Breast epithelium (tissue), 3 donors: ENCODE measurements around the gene MAPKAPK2.

Experiments
- POLR2A ChIP-seq: fragments of 450-650 bp; IDR thresholded peaks from one replicate; pipeline ENCODE4 v1.6.1; 2016; ENCODE audit warnings: antibody characterized with exemption, mild to moderate bottlenecking, moderate library complexity
- TF ChIP-seq, protein P1 (sequence below), 3 donors: fragments of 450-650 bp; IDR thresholded peaks; one replicate each; pipeline ENCODE4 v1.5.1; 2016 to 2017; ENCODE audit warnings: antibody characterized with exemption in 3 of 3, mild to moderate bottlenecking in 3 of 3, moderate library complexity in 3 of 3

DNA sequence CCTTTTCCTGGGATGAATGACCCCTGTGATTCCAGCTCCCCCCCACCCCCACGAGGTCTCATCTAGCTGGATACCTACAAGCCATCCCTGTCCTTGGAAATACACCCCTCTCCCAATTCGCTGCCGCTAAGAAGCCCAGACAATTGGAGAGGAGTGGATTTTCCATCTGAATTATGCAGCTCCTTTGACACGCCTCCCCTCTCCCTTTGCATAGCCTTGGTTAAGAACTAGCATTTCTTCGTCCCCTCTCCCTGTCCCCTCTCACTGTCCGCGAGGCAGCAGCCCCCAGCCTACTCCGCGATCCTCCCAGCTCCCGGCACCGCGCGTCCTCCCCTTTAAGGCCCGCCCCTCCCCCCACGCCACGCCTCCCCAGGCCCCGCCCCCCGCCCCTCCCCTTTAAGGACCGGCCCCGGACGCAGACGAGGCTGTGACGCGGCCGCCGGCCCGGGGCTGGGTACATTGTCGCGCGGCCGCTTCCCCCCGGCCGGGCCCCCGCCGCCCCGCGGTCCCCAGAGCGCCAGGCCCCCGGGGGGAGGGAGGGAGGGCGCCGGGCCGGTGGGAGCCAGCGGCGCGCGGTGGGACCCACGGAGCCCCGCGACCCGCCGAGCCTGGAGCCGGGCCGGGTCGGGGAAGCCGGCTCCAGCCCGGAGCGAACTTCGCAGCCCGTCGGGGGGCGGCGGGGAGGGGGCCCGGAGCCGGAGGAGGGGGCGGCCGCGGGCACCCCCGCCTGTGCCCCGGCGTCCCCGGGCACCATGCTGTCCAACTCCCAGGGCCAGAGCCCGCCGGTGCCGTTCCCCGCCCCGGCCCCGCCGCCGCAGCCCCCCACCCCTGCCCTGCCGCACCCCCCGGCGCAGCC, at the start of gene MAPKAPK2:
- TF ChIP-seq, protein P1, sequence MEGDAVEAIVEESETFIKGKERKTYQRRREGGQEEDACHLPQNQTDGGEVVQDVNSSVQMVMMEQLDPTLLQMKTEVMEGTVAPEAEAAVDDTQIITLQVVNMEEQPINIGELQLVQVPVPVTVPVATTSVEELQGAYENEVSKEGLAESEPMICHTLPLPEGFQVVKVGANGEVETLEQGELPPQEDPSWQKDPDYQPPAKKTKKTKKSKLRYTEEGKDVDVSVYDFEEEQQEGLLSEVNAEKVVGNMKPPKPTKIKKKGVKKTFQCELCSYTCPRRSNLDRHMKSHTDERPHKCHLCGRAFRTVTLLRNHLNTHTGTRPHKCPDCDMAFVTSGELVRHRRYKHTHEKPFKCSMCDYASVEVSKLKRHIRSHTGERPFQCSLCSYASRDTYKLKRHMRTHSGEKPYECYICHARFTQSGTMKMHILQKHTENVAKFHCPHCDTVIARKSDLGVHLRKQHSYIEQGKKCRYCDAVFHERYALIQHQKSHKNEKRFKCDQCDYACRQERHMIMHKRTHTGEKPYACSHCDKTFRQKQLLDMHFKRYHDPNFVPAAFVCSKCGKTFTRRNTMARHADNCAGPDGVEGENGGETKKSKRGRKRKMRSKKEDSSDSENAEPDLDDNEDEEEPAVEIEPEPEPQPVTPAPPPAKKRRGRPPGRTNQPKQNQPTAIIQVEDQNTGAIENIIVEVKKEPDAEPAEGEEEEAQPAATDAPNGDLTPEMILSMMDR (IDR thresholded peaks at IDR 0.05), result no peak
- no peak for TF ChIP-seq POLR2A
